Measurements from ENCODE around the gene DNHD1.

DNA sequence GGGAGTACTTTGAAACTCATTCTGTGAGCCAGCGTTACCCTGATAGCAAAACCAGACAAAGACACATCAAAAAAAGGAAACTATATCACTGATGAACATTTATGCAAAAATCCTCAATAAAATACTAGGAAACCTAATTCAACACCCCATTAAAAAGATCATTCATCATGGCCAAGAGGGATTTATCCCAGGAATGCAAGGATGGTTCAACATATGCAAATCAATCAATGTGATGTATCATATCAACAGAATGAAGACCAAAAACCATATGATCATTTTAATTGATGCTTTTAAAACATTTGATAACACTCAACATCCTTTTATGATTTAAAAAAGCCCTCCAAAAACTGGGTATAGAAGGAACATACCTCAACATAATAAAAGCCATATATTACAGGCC, 86.5 kb downstream of the DNHD1 start:
- TF ChIP-seq FOXM1 (IDR thresholded peaks at IDR 0.05; ENCODE audit: borderline replicate concordance) (no peak), FOXA1 (IDR thresholded peaks at IDR 0.05) (no peak), BHLHE40 (IDR thresholded peaks at IDR 0.05; ENCODE audit: borderline replicate concordance) (no peak), HDGF (IDR thresholded peaks at IDR 0.05; ENCODE audit: borderline replicate concordance) (no peak), CTBP1 (IDR thresholded peaks at IDR 0.05; ENCODE audit: borderline replicate concordance) (no peak), LEF1 (IDR thresholded peaks at IDR 0.05; ENCODE audit: borderline replicate concordance) (no peak), SP1 (IDR thresholded peaks at IDR 0.05) (no peak), ZNF384 (IDR thresholded peaks at IDR 0.05) (no peak), ELF4 (IDR thresholded peaks at IDR 0.05) (no peak), FOXK2 (IDR thresholded peaks at IDR 0.05) (no peak), TARDBP (IDR thresholded peaks at IDR 0.05) (no peak), NFRKB (IDR thresholded peaks at IDR 0.05) (no peak)
- TF ChIP-seq, protein P1, sequence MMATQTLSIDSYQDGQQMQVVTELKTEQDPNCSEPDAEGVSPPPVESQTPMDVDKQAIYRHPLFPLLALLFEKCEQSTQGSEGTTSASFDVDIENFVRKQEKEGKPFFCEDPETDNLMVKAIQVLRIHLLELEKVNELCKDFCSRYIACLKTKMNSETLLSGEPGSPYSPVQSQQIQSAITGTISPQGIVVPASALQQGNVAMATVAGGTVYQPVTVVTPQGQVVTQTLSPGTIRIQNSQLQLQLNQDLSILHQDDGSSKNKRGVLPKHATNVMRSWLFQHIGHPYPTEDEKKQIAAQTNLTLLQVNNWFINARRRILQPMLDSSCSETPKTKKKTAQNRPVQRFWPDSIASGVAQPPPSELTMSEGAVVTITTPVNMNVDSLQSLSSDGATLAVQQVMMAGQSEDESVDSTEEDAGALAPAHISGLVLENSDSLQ (IDR thresholded peaks at IDR 0.05) = no peak

All from HEK293T (cell line).